GM12864 (cell line): ENCODE results near the gene ST8SIA4.

Experiments used
- DNase-seq: peaks from one replicate; pipeline ENCODE4 v3.0.0-alpha.2; 2011; ENCODE audit warnings: low read depth
- H3K4me3 ChIP-seq: 2 replicates; pipeline ENCODE4 v1.5.1; 2011; ENCODE audit warnings: mild to moderate bottlenecking, low read depth, low read length, control low read depth
- CTCF ChIP-seq: IDR thresholded peaks from 2 replicates; pipeline ENCODE4 v1.5.1; 2011; ENCODE audit warnings: low read depth, mild to moderate bottlenecking, moderate library complexity, low read length, control low read depth, inconsistent platforms; ENCODE audit errors: missing control alignments

The ST8SIA4 gene

GRCh38 chr5:100842080-100842479 is 61.0 kb downstream of the ST8SIA4 start:
- no peak for TF ChIP-seq CTCF
- no peak overlapping the region; the same call in 1 of the 2 replicates for H3K4me3 ChIP-seq
- DNase-seq: no peak

GRCh38 chr5:100841358-100842076 is 61.6 kb downstream of the ST8SIA4 start:
- peak overlapping the region; percentile 28; the same call in 1 of the 2 replicates for H3K4me3 ChIP-seq
- DNase-seq: no peak
- no peak for TF ChIP-seq CTCF

GRCh38 chr5:100840789-100841188 is 62.3 kb downstream of the ST8SIA4 start:
- TF ChIP-seq CTCF: no peak
- no peak for DNase-seq
- H3K4me3 ChIP-seq: no peak overlapping the region

- DNase-seq: peak; percentile 65
- peak; percentile 11 for TF ChIP-seq CTCF
These were observed 62.7 kb downstream of the ST8SIA4 start for GRCh38 chr5:100840370-100840769.

GRCh38 chr5:100838048-100838473 is 65.0 kb downstream of the ST8SIA4 start:
- DNase-seq: no peak
- H3K4me3 ChIP-seq: no peak overlapping the region
- no peak for TF ChIP-seq CTCF

More at GRCh38 chr5:100840370-100840769, 62.7 kb downstream of the ST8SIA4 start:
- H3K4me3 ChIP-seq: no peak overlapping the region

- no peak for TF ChIP-seq CTCF
- DNase-seq: no peak
- H3K4me3 ChIP-seq: no peak overlapping the region
These were observed 68.6 kb downstream of the ST8SIA4 start for GRCh38 chr5:100834519-100834918.
